Peyer's patch (tissue), 4 donors: ENCODE data around the gene REV3L.

Experiments used
- POLR2A ChIP-seq, 2 donors: fragments of 450-650 bp; IDR thresholded peaks; one replicate each; pipeline ENCODE4 v1.5.1; 2017; ENCODE audit warnings: antibody characterized with exemption in 2 of 2, mild to moderate bottlenecking in 2 of 2, moderate library complexity in 2 of 2
- TF ChIP-seq, protein P1 (sequence below), 6 experiments: fragments of 450-650 bp in 4 of 6; fragments of 200-600 bp in 2 of 6; sonication (generic) in 1 of 6; IDR thresholded peaks; one replicate each; pipeline ENCODE4 v1.5.1; 2017 to 2019; ENCODE audit warnings: antibody characterized with exemption in 6 of 6, mild to moderate bottlenecking in 3 of 6, moderate library complexity in 1 of 6

DNA sequence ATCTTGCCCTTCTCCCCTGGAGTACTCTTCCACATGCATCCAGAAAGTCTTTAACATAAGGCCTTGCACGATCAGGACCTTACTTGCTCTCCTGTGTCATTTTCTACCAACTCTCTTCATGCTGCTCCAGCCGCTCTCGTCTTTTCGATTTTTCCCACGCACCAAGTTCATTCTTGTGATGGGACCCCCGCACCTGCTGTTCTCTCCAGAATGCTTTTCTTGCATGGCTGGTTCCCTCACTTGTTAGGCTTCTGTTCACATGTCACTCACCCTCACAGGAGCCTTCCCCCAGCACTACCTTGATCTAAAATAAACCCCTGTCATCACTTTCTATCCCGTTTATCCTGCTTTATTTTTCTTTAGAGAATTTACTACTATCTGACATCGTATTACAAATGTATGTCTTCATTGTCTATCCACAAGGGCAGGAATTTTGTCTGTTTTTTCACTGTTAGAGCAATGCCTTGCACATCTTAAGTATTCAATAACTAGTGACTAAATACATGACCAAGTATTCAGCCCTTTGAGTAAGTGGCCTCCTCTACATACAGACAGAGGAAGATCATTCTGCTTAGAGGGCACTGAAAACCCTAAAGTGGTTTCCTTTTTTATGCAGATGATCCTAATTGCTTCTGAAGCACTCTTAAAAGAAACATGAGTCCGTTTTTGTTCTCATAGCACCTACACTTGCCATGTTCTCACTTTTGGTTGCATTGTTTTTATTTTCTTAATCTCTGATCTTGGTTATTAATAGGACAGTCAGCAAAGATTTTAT is 228.8 kb downstream of the REV3L start:
- TF ChIP-seq, protein P1, sequence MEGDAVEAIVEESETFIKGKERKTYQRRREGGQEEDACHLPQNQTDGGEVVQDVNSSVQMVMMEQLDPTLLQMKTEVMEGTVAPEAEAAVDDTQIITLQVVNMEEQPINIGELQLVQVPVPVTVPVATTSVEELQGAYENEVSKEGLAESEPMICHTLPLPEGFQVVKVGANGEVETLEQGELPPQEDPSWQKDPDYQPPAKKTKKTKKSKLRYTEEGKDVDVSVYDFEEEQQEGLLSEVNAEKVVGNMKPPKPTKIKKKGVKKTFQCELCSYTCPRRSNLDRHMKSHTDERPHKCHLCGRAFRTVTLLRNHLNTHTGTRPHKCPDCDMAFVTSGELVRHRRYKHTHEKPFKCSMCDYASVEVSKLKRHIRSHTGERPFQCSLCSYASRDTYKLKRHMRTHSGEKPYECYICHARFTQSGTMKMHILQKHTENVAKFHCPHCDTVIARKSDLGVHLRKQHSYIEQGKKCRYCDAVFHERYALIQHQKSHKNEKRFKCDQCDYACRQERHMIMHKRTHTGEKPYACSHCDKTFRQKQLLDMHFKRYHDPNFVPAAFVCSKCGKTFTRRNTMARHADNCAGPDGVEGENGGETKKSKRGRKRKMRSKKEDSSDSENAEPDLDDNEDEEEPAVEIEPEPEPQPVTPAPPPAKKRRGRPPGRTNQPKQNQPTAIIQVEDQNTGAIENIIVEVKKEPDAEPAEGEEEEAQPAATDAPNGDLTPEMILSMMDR (IDR thresholded peaks at IDR 0.05) = no peak
- no peak for TF ChIP-seq POLR2A (IDR thresholded peaks at IDR 0.05)
